GM18870 (cell line): ENCODE measurements around the gene PTPN5.
A peak's percentile ranks its signal among the peaks of the same experiment; 100 is the strongest.
"Not testable (repeated sequence)": the region's sequence is repeated elsewhere in the genome, so short reads cannot be mapped to it uniquely, and the experiment has no call there.

Source experiments
- ATAC-seq: cut with Tn5 transposase; IDR thresholded peaks from one replicate; pipeline ENCODE4 v1.9.1; 2021; ENCODE audit warnings: moderate library complexity; ENCODE audit not compliant: unreplicated experiment

PTPN5 gene

DNA sequence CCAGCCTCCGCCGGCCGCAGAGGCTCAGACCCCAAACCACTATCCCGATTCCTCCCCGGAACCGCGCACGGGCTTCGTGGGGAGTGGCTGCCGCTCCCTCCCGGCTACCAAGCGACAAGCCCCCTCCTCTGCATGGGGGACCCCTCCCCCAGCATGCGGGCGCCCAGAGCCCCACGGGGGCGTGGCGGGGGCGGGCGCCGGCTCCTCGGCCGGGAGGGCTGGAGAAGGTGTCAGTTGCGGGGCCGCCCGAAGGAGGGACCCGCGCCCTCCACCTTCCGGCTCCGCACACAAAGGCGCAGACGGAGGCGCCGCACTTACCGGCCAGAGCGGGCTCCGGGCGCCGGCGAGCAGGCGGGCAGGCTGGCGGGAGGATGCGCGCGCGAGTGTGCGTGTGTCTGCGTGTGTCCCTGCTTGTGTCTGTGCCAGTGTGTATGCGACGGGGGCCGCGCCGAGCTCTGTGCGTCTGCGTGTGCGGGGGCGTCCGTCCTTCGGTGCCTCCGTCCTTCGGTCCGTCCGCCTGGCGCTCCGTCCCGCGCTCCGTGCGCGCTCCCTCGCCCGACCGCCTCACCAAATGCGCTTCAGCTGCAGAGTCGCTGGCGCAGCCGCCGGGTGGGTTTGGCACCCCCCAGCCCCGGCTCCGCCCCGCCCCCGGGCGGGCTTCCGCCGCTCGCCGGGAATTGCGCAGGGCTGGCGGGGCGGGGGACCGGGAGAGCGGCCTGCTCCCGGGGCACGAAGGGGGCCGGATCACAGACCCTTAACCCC lies at the start of gene PTPN5:
Gene PTPN5 (minus strand): TSS at position 592 of the 762 bp plus-strand sequence. CDS start 19,840 bp downstream, outside the sequence.
- no peak for ATAC-seq

DNA sequence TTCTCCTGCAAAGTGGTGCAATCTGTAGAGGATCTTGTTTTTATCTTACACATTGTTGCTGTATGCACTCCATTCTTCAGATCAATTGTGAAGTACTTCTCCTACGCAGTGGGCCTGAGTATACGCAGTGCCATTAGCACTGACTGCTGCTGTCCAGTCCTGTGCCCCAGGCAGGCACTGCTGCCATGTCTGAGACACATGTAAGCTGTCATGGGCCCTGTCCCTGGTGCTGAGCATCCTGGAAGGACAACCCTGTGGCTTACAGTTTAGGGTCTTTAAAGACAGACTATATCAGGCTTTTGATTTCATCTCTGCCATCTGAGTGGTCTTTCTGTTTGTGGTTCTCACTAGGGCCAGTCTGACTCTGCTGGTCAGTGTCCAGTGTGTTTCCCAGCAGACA lies 44.8 kb upstream of the PTPN5 start:
- ATAC-seq: no peak

DNA sequence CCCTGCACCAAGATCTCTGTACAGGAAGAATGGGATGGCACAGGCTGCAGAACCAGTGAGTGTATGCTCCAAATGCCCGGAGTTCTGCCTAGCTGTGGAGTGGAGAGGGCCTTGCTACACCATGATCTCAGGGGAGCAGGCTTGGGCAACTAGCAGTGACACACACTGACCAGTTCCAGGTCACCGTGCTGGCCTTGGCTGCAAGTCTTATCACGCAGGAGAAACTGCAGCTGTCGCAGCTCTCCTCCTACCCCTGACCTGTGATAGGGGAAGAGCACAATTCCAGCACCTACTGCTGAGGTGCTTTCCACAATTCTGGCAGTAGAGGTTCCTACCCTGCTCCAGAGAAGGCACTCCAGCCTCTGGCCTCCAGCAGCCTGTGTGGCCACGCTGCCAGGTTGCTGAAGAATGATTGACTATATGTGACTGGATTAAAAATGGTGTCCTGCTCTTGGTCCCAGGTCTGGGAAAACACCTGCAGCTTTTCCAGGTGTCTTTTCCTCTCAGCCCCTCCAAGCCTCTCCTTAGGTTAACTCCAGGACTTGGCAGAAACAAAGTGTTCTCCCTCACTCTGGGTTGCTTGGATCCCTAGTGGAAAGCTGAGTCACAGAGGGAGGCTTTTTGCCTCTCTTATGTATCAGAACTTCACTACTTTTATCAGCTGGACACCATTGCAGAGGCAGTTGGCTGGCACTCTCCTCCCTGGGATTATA lies 43.3 kb upstream of the PTPN5 start:
- no peak for ATAC-seq

DNA sequence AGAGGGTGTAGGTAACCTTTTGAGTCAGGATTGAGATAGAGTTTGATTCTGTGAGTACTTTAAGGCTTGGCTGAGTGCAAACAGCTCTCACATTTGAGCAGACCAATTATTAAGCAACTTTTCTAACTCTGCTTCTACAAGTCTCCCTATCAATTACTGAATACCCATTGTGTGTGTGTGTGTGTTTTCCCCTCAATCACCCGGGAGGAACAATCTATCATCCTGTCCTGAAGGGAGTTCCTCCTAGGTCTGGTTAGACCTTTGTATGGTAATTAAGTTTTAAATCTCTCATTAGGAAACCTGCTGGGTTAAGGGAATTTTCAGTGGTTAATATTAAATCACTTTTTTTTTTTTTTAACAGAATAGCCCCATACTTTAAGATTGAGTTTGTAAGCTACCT lies 28.6 kb upstream of the PTPN5 start:
- ATAC-seq: not testable (repeated sequence)

DNA sequence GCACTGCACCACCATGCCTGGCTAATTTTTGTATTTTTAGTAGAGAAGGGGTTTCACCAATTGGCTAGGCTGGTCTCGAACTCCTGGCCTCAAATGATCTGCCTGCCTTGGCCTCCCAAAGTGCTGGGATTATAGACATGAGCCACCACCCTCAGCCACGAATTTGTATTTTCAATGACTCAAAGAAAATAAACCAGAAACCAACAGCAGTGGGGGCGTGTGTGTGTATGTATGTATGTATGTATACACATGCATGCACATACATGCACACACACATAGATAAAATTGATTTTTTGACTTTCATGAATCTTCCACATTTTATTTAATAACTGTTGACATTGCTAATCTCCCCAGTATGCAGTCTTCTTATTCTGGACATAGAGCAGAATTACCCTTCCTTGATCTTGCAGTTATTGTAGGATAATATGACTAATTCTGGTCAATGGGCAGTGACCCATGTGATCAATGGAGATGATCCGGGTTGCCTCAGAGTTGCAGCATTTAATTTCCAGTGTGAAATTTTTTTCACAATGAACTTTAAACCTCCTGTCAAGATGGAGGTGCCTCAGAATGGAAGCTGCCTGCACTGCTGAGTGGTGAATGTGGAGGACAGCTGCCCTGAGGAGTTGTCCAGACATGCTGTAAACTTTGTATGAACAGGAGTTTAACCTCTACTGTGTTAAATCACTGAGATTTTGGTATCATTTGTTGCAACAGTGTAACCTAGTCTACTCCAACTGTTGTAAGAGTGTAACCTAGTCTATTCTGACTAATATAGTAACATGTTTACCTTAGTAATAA lies 12.8 kb upstream of the PTPN5 start:
- ATAC-seq: no peak

DNA sequence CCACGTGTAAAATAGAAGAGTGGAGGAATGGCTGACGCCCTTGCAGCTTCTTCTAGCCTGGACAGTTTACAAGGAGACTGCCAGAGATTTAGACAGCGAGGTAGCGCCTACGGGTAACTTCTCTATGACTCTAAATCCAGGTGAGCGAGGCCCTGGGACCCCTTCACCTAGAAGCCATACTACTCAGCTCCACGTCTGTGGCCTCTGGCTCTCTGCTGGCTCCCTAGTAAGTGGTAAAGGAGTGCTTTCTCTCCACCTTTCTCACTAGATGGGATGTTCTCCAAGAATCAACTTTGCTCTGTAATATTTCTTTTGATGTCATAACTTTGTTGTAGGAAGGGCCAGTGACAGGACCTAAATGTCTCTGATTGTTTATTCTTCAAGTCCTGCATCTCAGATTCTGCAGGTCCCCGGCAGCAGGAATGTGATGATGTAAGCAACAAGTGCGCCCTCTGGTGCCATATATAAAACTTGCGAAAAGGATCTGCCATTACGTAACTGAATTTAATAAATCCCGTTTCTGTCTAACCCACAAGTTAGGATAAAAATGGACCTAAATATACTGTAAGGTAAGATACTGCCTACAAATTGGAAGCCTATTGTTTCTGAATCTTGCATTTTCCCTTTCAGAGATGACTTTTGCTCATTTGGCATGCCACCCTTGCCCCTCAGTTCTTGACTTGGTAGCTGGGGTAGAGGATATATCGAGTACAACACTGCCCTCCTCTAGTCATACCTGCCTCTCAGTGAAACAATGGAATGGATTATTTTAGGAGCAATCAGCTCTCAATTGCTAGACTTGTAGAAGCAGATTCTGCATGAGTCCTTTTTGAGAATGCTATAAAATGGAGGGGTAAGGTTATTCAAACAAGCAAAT lies 11.0 kb upstream of the PTPN5 start:
- no peak for ATAC-seq

DNA sequence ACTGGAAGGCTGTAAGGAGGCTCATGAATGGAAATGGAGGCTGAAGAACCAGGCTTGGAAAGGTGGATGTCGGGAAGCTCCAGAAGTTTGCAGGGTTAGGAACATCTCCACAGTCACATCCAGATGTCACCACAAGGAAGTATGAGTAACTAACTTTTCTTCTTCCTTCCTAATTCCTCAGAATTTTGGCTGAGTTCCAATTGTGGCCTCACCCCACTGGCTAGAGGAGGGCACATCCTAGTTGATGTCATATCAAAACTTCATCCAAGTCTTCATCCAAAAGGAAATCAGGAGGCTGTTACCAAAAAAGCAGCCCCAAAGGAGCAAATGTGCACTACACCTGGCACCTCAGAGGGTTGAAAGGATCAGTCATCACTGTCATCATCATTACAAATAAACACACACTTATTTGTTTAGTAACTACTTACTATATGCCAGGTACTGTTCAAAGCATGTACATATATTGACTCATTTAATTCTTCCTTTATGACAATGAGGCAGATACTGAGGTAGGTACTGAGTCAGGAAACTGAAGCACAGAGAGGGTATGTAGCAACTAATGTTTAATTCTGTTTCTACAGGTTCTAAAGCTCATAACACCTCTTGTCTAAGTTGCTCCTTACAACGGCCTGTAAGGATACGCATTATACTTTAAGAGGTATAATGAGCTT lies 7.3 kb upstream of the PTPN5 start:
- ATAC-seq: no peak

DNA sequence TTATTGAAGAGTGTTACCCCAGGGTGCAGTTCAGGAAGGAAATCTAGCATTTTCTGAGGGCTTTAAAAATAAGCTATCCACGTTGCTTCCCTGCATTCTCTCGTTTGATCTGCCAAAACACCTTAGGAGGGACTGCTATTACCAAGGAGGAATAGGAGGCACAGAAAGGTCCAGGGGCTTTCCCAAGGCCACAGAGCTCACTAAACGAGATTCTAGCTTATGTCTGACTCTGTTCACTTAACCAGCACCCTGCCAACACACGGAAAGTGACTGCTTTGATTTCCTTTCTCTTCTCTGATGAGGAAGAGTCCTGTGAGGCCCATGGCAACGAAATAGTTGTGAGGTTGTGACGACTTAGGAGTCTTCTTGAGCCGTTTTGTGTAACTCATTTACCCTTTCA lies 3.4 kb upstream of the PTPN5 start:
- no peak for ATAC-seq

DNA sequence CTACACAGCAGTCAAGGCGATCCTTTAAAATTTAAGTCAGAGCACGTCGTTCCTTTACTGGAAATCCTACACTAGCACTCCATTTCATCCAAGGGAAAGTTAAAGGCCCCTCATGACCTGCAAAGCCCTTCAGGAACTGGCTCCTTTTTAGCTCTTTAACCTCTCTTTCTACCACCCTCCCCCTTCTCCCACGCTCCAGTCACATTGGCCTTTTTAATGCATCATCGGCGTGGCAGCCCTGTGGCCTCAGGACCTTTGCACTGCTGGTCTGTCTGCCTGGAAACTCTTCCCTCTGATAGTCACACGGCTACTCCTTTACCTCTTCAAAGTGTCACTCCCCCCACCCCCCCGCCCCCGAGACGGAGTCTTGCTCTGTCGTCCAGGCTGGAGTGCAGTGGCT lies 1.2 kb upstream of the PTPN5 start:
- ATAC-seq: no peak

DNA sequence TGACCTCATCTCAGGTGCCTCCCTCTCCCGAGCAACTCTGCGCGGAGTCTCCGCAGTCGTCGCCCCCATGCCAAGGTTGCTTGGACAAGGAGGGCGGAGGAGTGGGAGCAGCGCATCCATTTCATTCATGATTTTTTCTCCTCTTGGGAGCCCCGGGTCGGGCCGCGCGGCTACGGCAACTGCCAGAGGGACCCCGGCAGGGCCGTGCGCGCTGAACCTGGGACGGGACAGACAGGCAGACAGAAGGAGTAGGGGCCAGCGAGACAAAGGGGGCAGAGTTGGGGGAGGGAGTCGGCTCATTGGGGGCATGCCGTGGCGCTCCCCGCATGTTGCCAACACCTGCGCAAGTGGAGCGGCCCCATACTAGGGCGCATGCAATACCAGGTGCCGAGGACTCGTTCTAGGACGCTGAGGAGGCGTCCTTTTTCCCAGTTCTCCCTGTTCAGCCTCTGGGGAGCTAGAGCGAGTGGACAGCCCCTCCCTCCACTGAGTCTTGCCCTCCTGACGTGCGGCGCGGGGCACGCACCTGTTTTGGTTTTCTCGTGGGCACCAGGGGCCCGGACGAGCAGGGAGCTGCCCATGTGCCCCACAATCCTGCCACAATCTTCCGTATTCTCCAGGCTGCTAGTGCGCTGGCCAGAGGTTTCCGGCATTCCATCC lies 501 bp upstream of the PTPN5 start:
- ATAC-seq: no peak

DNA sequence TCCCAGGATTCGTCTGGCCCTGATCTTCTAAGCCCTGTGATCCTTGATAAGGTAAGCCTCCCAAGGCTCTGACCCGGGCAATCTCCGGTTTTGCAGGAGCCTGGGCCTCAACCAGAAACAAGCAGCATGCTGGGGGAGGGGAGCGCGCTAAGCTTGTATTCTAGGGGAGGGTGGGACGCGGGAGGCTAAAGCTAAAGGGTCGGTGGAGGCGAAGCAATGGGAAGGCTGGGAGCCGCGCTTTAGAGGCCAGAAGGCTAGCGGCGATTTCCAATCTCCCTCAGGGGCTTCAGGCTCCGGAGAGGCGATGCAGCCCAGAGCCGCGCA lies 753 bp downstream of the PTPN5 start:
- no peak for ATAC-seq

DNA sequence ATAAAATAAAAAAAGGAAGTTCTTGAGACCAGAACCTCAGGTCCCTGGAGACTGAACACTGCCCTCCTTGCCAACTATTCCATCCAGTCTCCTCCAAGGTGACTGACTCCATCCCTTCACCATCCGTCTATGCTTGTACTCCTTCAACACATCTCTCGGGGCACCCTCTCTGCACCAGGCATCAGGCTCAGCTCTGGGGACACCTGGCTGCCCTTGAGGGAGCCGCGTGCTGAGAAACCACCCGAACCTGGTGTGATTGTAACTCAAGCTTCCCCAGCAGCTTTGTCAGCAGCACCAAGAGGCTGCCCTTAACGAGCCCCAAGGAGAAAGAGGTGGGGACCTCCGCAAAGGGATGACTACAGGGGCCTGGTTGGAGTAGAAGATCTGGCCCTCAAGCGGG lies 1.7 kb downstream of the PTPN5 start:
- ATAC-seq: no peak

DNA sequence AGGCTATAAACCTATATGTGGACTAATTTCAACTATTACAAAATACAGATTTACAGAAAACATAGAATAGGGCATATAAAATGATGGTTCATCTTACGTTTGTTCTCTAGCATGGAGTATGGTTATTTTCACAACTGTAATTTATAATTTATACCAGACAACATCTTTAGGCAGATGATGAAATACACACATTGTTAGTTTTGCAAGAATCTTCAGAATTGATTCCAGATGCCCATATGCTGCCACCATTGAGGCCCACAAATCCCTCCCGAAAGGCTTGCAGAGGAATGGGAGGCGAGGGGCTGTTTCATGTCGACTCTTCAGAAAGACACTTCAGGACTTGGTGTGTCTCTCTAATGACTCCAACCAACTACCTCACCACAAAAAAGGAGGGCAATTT lies 6.2 kb downstream of the PTPN5 start:
- no peak for ATAC-seq

DNA sequence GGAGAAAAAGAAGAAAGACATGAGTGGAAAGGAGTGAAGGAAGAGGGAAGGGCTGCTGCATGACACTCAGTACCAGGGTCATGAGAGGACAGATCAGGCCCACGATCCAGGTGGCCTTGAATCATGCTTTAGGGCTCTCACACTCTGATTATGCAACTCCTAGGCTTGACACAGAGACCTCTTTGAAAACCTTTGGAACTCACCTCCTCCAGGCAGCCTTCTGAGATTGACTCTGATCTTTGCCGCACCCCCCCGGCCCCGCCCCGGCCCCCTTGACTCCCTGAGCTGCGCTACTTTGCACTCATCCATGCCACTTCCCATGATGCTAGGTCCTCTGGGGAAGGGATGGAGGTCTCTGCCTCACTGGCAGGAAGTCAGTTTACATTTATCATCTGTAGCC lies 10.7 kb downstream of the PTPN5 start:
- no peak for ATAC-seq

DNA sequence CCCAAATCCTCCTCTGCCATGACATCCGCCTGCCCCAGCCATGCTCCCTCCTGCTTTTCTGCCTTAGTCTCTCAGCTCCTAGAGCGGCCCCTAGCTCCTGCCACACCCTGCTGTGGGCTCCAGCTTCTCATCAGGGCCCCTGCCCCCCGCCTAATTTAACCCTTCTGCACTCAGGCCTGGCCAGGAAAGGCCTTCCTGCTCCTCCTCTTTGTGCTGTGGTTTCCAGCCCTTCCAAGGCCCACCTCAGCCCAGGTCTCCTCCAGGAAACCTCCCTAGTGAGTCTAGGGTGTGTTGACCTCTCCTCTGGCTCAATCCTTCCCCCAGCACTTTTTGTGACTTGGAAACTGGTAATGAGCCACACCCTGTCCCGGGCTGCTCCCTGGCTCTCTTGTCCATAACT lies 11.3 kb downstream of the PTPN5 start:
- ATAC-seq: no peak

DNA sequence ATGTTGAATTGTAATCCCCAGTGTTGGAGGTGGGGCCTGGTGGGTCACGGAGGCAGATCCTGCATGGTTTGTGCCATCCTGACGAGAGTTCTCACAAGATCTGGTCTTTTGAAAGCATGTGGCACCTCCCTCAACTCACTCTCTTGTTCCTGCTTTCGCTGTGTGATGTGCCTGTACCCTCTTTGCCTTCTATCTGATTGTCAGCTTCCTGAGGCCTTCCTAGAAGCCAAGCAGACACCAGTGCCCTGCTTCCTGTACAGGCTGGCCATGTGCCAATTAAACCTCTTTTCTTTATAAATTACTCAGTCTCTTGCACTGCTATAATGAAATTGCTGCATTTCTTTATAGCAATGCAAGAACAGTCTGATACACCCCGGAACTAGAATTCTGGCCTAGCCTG lies 13.1 kb downstream of the PTPN5 start:
- ATAC-seq: no peak

DNA sequence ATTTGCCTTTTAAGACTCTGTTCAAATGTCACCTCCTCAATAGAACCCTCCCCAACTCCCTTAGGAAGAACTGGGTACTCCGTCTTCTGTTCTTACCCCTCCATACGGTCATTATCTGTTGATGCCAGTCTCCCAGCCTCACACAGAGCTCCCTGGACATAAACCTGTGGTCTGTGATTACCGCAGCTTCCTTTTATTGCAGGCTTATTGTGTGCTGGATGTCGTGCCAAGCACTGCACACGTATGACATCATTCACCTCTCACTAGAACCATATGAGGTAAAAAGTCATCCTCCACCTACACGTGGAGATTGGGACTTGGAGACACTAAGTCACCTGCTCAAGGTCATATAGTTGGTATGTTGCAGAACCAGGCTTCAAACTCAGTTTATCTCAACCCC lies 15.3 kb downstream of the PTPN5 start:
- no peak for ATAC-seq

DNA sequence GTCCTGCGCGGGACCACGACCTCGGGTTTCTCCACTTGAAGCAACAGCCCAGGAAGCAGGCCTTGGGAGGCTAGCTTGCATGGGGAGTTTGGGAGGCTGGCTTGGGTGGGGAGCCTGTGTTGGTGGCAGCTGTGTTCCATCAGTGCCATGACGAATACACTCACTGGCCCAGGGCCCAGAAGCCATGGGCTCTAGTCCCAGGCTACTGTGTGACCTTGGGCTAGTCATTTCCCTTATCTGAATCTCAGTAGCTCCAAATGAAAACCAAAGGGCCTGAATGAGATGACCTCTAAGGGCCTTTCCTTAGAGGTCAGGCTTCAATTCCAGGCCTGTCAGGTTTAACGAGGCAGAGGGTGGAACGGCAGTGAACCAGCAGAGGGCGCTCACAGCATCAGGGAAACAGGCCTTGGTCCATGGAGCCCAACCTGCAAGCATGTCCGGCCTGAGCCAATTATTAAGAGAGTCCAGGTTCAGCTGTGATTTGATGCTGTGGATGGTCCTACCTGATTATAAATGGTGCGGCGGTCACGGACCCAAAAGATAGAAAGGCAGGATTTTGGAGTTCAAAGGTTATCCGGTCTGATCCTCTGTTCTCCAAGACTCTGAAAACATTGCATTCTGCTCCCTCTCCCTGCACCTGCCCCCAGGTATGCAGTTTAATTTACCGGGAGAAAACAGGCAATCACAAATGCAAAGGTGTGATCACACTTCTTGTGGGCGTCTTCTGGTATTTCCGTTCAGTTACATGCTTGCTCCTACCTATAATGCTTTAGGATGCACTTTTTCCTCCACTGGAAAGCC lies 15.9 kb downstream of the PTPN5 start:
- ATAC-seq: peak; percentile 75

DNA sequence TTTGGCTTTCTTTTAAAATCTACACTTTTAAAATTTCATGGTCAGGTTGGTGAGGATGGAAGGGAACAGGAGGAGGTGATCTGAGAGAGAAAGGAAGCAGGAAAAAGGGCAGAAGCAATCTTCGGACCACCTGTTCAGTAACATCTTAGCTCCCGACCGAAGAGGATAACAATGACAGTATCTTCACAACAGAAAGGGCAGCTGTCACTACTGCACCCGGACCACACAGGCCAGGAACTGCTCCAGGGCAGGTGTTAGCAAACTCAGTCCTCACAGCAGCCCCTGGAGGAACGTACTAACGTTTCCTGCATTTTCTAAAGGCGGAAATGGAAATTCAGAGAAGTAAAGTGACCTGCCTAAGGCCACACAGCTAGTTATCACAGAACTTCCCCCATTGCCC lies 16.8 kb downstream of the PTPN5 start:
- ATAC-seq: no peak
